Activated CD8-positive, alpha-beta memory T cell treated with anti-CD3 and anti-CD28 coated beads, Interleukin-2, amount 50 U/mL, for 4 hours (primary cell): ENCODE measurements around the gene STOML1.
"Not testable (repeated sequence)": the region's sequence is repeated elsewhere in the genome, so short reads cannot be mapped to it uniquely, and the experiment has no call there.

Experiments used
- DNase-seq: peaks from one replicate; pipeline ENCODE4 v3.0.0-alpha.2; 2020

The STOML1 gene

GRCh38 chr15:73944161-73945129 is 47.6 kb downstream of the STOML1 start:
- DNase-seq: no peak

GRCh38 chr15:73942751-73943270 is 49.3 kb downstream of the STOML1 start:
- no peak for DNase-seq

- DNase-seq: no peak
These were observed 50.0 kb downstream of the STOML1 start for GRCh38 chr15:73941871-73942635.

GRCh38 chr15:73941449-73941848 is 50.6 kb downstream of the STOML1 start:
- DNase-seq: no peak

GRCh38 chr15:73941044-73941443 is 51.1 kb downstream of the STOML1 start:
- no peak for DNase-seq

GRCh38 chr15:73940061-73940981 is 51.8 kb downstream of the STOML1 start:
- DNase-seq: no peak

GRCh38 chr15:73939138-73939537 is 53.0 kb downstream of the STOML1 start:
- no peak for DNase-seq

GRCh38 chr15:73938516-73938915 is 53.6 kb downstream of the STOML1 start:
- not testable (repeated sequence) for DNase-seq

- no peak for DNase-seq
These were observed 54.4 kb downstream of the STOML1 start for GRCh38 chr15:73937726-73938125.

GRCh38 chr15:73937296-73937695 is 54.8 kb downstream of the STOML1 start:
- no peak for DNase-seq

- no peak for DNase-seq
These were observed 55.4 kb downstream of the STOML1 start for GRCh38 chr15:73936588-73937290.

- DNase-seq: no peak
These were observed 55.9 kb downstream of the STOML1 start for GRCh38 chr15:73936181-73936580.

- DNase-seq: no peak
These were observed 56.5 kb downstream of the STOML1 start for GRCh38 chr15:73935547-73935946.

- no peak for DNase-seq
These were observed 57.8 kb downstream of the STOML1 start for GRCh38 chr15:73934281-73934680.

- no peak for DNase-seq
These were observed 59.5 kb downstream of the STOML1 start for GRCh38 chr15:73932381-73933191.

GRCh38 chr15:73931441-73931840 is 60.7 kb downstream of the STOML1 start:
- DNase-seq: no peak

GRCh38 chr15:73930790-73931281 is 61.3 kb downstream of the STOML1 start:
- DNase-seq: no peak

- no peak for DNase-seq
These were observed 61.7 kb downstream of the STOML1 start for GRCh38 chr15:73930371-73930770.

- no peak for DNase-seq
These were observed 63.0 kb downstream of the STOML1 start for GRCh38 chr15:73928971-73929627.
